ENCODE measurements around the gene PWWP2B. TPM values are rescaled to one million over a fixed set of nuclear protein-coding genes. Genes with fewer than 3 reads are reported as not detected.

Gene PWWP2B
- polyA plus RNA-seq, 1 experiment = 2.7 TPM

- Histone ChIP-seq H3K36me3 (ENCODE audit: control insufficient read depth, insufficient read depth, low read length) (peaks cover 3% of the 10 kb centered on the region), H3K4me3 (ENCODE audit: low read depth, low read length) (no peak overlapping the region), H3K27me3 (ENCODE audit: control insufficient read depth, insufficient read depth, low read length) (peaks cover 1% of the 10 kb centered on the region; the same call in 1 of the 2 replicates)
- CTCF ChIA-PET = no interaction called here
- DNase-seq (ENCODE audit: low read depth) = no peak
- no peak for TF ChIP-seq CTCF (IDR thresholded peaks at IDR 0.05; ENCODE audit: insufficient read depth, low read depth, low read length)
- POLR2A ChIA-PET = no interaction called here
Measured at GRCh38 chr10:132368391-132368790, 28.6 kb upstream of the PWWP2B start.

- POLR2A ChIA-PET = no interaction called here
- no peak for TF ChIP-seq CTCF (IDR thresholded peaks at IDR 0.05; ENCODE audit: insufficient read depth, low read depth, low read length)
- peak; percentile 70 for DNase-seq (ENCODE audit: low read depth)
- Histone ChIP-seq H3K36me3 (ENCODE audit: control insufficient read depth, insufficient read depth, low read length) (peaks cover 3% of the 10 kb centered on the region), H3K27me3 (ENCODE audit: control insufficient read depth, insufficient read depth, low read length) (peaks cover 1% of the 10 kb centered on the region; the same call in 1 of the 2 replicates), H3K4me3 (ENCODE audit: low read depth, low read length) (no peak overlapping the region)
- CTCF ChIA-PET = no interaction called here
Measured at GRCh38 chr10:132368881-132369635, 27.9 kb upstream of the PWWP2B start.

GRCh38 chr10:132369636-132370185, 27.3 kb upstream of the PWWP2B start:
- ChIA-PET CTCF (no interaction called here), POLR2A (no interaction called here)
- no peak for DNase-seq (ENCODE audit: low read depth)
- Histone ChIP-seq H3K4me3 (ENCODE audit: low read depth, low read length) (no peak overlapping the region), H3K27me3 (ENCODE audit: control insufficient read depth, insufficient read depth, low read length) (peaks cover 1% of the 10 kb centered on the region; the same call in 1 of the 2 replicates), H3K36me3 (ENCODE audit: control insufficient read depth, insufficient read depth, low read length) (peaks cover 3% of the 10 kb centered on the region)
- TF ChIP-seq CTCF (IDR thresholded peaks at IDR 0.05; ENCODE audit: insufficient read depth, low read depth, low read length) = no peak

GRCh38 chr10:132370426-132371340, 26.3 kb upstream of the PWWP2B start:
- Histone ChIP-seq H3K36me3 (ENCODE audit: control insufficient read depth, insufficient read depth, low read length) (peaks cover 3% of the 10 kb centered on the region), H3K4me3 (ENCODE audit: low read depth, low read length) (no peak overlapping the region), H3K27me3 (ENCODE audit: control insufficient read depth, insufficient read depth, low read length) (peaks cover 1% of the 10 kb centered on the region; the same call in 1 of the 2 replicates)
- TF ChIP-seq CTCF (IDR thresholded peaks at IDR 0.05; ENCODE audit: insufficient read depth, low read depth, low read length) = no peak
- CTCF ChIA-PET = no interaction called here
- DNase-seq (ENCODE audit: low read depth) = no peak
- POLR2A ChIA-PET = no interaction called here

- peak; percentile 49 for TF ChIP-seq CTCF (IDR thresholded peaks at IDR 0.05; ENCODE audit: insufficient read depth, low read depth, low read length)
- DNase-seq (ENCODE audit: low read depth) = no peak
- CTCF ChIA-PET = no interaction called here
Measured at GRCh38 chr10:132371641-132372081, 25.3 kb upstream of the PWWP2B start.

More at GRCh38 chr10:132371641-132372081, 25.3 kb upstream of the PWWP2B start:
- Histone ChIP-seq H3K36me3 (ENCODE audit: control insufficient read depth, insufficient read depth, low read length) (peaks cover under 1% of the 10 kb centered on the region; the same call in 1 of the 2 replicates), H3K27me3 (ENCODE audit: control insufficient read depth, insufficient read depth, low read length) (peaks cover 1% of the 10 kb centered on the region; the same call in 1 of the 2 replicates), H3K4me3 (ENCODE audit: low read depth, low read length) (no peak overlapping the region)
- POLR2A ChIA-PET = no interaction called here
